KG1 (cell line): Measurements from ENCODE around the gene ADPGK.

Experiments
- DNase-seq: peaks from one replicate; lab custom pipeline; 2025; lab: John Stamatoyannopoulos, UW

The ADPGK gene

DNA sequence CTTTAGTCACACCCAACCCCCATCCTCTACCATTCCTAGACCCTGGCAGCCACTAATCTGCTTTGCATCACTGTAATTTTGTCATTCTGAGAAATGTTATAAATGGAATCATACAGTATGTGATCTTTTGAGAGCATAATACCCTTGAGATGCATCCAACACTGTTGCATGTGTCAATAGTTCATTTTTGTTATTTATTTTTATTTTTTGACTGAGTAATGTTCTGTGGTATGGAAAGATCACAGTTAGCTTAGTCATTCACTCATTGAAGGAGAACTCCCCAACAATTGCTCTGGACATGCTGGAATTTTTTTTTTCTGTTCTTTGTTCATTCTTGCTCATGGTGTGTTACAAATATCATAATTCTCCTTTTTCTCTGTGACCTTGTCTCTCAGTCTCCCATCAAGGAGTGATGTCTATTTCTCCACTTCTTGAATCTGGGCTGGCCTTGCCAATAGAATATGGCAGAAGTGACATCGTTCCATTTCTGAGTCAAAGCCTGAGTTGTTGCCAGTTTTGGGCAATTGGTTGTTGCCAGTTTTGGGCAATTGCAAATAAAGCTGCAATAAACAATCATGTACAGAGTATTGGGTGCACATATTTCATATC, 6.8 kb upstream of the ADPGK start:
- no peak for DNase-seq

DNA sequence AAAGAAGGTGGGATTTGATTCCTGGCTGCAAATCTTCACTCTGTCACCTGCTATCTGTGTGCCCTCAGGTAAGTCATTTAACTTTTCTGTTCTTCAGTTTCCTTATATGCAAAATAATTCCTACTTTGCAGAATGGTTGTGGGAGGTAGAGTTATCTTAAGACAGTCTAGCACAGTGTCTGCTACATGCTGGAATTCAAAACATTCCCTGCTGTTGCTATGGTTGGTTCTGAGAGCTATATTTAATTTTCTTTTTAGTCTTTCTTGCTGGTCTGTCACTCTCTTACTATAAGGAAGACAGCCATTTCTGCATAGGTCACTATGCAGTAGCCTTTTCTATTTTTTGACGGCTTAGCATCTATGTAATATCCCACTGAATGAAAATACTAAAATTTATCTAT, 4.0 kb upstream of the ADPGK start:
- no peak for DNase-seq

DNA sequence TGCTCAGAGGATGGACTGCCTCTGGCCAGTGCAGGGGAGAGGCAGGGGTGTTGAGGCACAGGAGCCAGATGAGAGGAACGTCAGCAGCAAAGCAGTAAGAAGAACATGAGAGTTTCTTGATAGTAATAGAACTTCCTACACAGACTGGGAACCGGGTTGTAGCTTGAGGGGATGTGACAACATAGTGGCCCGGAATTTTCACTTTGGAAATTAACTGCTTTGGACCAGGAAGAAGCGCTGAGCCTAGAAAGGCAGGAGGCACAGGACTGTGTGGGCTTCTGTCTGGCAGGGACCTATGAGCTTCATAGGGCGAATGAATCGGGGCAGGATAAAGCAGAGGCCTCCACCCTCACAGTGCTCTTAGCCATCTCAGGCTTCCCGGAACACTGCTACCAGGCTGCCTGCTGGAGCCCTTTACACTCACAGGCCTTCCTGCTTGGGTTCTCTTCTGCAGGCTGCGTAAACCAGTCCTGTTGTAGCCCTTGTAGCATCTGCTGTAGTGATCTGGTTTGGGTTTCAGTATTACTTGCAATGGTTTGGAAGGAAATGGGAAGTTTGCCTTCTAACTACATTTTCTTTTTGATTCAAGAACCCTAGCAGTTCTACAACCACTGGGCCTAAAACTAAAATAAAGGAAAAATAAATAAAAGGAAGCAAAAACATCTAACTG, 3.3 kb upstream of the ADPGK start:
- DNase-seq, result no peak

DNA sequence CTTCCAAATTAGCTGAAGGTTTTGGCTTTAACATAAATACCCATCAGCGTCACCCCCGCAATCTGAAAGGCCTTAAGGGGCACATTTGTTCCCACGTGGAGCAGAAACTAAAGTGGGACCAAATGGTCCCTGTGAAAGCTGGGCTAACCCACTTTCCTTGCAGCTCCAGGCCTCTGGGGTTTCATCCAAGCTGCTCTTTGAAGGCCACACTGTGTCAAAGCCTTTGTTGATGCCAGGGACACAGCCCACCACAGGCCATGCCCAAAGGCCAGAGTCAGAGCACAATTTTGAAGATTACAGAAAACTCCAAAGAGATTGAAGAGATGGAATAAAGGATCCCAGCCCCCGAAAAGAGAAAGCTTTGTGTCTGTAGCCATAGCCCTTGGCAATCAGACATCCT, 2.7 kb upstream of the ADPGK start:
- no peak for DNase-seq

DNA sequence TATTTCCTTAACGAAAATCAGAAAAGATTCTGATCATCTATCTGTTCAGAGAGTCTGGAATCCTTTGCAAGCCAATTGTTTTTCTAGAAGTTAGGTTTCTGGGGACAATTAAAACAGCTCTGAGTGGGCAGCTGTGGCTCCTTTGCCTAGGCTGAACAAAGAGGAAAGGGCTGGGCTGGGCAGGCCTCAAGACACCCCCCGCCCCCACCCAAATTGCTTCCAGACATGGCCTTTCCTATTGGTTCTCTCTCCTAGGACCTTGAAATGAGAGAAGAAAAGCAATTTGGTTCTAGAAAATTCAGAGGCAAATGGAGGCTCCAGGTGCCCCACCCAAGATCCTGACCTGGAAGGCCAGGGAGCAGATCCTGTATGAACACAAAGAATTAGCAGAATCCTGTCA, 2.3 kb upstream of the ADPGK start:
- DNase-seq, result no peak

DNA sequence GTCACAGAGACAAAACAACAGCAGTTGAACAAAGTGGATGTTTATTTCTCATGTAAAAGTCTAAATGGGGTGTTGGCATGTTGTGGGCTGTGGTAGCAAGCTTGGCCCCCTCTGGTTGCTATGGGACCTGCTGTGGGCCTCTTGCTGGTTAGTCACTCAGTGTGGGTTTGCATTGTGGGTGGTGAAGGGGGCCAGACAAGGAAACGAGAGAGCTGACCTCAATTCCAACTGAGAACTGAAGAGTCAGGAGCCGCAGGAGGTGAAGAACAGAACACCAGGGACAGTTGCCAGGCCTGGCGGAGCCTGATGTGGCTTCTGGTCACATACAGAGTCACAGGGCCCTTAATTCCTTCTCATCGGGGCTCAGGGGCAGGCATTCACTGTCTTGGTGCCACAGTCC, 1.9 kb upstream of the ADPGK start:
- DNase-seq, result no peak

DNA sequence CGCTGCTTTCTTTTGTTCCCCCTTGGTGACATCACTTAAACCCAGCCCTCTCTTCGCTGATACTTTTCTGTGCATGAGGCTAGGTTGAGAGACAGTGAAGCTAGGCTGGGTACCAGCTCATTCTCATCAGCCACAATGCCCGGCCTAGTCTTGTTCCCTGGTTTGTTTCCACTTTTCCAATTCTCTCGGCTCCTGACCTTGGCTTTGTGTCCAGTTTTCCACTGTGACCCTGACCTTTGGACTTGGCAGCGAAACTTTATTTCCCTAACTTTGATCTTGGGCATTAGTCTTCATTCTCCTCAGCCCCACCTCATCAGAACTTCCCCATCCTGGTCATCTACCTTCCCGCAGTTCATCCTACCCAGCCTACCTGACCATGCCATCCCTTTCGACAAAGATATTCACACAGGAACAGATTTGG, 908 bp upstream of the ADPGK start:
- no peak for DNase-seq

DNA sequence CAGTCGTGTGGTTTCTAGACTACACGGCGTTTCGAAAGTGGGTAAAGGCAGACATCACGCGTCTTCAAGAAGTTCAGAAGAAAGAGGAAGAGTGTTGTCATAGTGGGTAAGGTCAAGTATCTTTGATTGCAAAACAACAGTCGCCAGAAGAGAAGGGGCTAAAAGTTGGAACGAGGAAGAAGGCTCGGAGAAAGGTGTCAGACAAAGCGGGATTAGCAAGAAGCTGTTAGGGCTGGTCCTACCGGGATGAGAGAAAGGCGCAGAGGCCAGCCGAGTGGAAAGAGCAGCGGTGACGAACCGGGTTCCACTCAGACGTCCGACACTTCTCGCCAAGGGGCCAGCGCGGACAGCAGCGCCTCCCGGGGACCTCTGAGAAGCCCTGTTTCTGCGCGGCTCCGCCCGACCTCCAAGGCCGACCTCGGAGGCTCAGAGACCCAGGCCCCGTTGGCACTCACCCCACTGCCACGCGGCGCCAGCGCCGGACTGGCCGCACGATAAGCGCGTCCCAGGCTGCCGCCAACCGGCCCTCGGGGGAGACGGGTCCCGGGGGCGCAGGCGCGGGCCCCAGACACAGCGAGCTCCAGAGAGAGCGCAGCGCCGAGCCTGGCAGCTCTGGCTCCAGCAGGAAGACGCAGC, 436 bp downstream of the ADPGK start:
- DNase-seq, result no peak

DNA sequence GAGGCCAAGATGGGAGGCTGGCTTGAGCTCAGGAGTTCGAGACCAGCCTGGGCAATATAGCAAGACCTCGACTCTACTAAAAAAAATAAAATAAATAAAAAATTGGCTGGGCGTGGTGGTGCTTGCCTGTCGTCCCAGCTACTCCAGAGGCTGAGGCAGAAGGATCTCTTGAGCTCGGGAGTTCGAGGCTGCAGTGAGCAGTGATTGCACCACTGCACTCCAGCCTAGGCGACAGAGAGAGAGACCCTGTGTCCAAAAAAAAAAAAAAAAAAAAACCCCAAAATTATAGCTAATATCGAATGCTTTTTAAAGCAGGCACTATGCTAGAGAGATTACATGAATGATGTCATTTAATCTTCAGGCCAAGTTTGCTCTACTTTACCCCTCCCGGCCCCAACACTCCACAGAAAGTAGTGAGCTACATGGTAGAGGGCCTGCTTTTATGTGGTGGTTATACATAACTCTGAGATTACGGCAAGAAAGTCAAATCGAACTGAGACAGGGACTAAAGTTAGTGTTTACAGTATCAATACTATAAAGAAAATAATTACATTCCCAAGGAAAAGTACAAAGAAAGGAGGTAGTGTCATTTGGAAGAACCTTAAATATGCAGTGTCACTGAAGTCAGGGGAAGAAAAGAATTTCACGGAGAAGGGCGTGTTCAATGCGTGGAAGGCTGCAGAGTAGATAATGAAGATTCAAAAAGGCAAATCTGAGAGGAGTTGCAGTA, 1.1 kb downstream of the ADPGK start:
- DNase-seq, result no peak

DNA sequence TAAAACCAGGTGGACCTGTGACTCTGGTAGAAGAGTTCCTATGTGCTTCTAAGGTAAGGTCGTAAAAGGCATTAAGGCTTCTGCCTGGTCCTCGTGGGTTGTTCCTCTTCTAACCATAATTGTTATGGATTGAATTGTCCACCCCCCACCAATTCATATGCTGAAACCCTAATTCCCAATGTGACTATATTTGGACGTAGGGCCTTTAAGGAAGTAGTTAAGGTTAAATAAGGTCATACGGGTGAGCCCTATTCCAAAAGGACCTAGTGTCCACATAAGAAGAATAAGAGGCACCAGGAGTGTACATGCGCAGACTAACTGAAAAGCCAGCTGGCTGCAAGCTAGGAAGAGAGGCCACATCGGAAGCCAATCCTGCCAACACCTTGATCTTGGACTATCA, 1.9 kb downstream of the ADPGK start:
- DNase-seq, result no peak

DNA sequence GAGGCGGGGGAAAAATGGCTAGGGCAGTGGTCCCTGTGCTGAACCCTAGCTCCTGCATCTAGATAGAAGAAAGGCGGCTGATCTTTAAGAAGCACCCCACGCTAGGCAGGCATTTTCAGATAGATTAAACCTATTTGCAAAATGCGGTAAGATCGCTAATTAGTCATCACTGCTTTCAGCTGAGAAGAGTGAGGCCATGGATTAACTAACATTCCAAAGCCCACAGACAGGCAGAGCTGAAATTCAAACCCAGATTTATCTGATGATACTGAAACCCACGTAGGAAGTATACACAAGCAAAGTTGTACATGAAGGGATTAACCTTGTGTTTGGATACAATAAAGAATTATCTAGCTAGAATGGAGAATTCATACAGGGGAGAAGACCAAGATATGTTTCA, 4.8 kb downstream of the ADPGK start:
- DNase-seq, result no peak

DNA sequence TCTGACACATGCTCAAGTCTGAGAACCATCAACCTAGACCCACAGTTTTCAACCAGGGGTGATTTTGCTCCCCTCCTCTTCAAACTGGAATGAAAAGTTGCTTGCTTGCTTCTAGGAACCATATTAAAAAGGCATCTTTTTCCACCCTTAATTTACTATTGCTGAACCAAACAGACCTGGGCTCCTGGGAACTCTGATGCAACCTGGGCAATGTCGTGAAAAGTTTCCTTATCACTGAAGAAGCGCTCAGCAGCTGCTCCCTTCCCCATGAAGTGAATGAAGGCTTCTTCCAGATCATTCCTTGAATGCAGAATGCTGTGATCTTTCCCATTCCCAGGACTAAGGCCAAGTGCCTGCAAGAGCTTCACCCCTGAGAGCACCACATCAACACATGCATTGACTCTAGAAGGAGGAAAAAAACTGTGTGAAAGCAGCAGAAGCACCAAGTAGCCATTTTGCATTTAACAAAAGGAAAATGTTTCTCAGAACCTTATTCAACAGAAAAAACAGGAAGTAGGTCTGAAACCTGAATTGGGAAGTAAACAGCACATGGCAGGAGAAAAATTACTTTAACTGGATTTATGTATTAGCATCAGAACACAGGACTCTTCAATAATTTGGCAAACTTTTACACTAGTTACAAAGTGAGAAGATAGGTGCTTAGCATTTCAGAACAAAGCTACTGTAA, 8.7 kb downstream of the ADPGK start:
- DNase-seq, result no peak

DNA sequence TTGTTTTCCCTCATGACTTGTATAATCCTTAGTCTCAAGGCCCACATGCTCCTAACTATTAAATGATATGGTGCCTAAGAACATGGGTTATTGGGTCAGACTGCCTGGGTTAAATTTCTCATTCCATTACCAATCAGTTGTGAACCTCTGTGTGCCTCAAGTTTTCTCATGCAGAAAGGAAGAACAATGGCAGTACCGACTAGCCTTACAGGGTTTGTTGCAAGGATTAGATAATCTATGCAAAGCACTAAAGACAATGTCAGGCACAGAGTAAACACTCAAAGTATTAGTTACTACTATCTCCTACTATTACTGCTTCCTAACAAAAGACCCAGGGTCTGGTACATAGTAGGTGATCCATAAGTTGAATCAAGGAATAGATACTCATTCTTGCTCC, 12.2 kb downstream of the ADPGK start:
- DNase-seq, result no peak

DNA sequence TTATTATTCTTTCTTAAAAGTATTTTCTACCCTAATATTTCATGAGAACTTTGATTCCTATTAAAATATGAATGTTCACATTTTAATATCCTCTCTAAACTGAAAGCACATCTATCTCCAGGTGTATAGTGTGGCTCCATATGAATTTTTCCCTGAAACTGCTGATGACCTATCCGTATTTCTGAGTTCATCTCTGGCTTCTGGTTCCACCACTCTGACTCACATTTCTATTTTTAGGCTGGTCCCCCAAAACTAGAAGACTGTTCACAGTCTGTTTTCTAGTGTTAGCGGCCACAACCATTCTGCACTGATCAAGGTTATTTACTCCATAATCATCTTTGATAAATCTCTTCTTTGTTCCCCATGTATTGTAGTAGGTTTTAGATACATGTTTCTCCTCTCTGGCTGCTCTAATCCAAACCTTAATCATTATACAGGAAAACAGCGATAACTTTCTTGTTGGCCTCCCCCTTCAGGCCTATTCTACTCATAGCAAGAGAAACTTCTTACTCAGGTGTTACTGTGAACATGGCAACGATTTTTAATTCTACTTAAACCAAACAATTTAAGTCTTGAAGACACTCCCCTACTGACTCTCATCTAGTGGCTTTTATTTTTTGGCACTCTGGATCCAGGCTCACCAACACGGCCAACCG, 12.8 kb downstream of the ADPGK start:
- DNase-seq, result no peak

DNA sequence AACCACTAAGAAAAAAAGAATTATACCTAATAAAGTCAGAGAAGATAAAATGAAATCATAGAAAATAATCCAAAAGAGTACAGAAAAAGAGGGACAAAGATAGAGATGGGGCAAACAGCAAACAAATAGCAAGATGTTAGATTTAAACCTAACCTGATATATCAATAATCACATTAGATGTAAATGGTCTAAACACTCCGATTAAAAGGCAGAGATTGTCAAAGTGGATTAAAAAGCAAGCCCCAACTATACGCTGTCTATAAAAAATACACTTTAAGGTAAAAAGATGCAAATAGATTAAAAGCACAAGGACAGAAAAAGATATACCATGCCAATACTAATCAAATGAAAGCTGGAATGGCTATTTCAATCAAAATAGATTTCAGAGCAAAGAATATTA, 16.8 kb downstream of the ADPGK start:
- no peak for DNase-seq

DNA sequence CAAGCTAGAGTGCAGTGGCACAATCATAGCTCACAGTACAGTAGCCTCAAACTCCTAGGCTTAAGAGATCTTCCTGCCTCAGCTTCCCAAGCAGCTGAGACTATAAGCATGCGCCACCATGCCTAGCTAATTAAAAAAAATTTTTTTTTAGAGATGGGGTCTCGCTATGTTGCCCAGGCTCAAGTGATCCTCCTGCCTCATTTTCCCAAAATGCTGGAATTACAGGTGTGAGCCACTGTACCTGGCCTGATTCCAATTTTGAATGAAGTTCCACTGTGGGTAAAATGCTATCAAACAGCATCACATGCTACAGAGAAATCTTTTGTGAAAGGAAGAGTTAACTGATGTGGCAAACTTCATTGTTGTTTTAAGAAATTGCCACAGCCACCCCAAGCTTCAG, 17.5 kb downstream of the ADPGK start:
- no peak for DNase-seq

DNA sequence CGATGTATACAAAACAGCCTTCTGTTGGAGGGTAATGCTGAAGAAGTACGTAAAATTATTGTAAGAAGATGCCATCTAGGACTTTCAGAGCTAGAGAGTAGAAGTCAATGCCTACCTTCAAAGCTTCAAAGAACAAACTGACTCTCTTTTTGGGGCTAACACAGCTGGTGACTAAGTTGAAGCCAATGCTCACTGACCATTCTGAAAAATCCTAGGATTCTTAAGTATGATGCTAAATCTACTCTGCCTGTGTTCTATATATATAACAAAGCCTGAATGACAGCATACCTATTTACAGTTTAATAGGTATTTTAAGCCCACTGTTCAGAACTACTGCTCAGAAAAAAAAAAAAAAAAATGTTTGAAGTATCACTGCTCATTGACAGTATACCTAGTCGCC, 18.9 kb downstream of the ADPGK start:
- no peak for DNase-seq

DNA sequence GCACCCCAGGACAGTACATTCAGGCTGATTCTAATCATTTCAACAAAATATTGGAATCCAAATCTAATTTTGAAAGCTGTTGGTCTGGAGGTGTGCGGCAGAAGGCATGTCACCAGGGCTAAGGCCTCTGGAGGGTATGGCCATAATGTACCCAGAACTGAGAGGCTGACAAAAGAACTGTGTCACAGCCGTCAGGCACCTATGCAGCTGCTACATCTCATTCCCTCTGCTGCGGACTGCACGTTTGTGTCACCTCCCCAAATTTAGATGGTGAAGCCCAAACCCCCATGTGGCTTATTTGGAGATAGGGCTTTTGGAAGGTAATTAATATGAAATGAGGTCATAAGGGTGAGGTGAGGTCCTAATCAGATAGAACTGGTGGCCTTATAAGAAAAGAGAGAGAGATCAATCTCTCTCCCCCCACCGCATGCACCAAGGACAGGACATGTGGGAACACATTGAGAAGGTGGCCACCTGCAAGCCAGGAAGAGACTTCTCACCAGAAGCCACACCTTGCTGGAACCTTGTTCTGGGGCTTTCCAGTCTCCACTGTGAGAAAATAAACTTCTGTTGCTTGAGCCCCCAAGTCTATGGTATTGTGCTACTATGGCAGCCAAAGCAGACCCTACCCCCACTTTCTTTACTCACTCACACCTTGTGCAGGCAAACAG, 22.8 kb downstream of the ADPGK start:
- DNase-seq, result no peak

DNA sequence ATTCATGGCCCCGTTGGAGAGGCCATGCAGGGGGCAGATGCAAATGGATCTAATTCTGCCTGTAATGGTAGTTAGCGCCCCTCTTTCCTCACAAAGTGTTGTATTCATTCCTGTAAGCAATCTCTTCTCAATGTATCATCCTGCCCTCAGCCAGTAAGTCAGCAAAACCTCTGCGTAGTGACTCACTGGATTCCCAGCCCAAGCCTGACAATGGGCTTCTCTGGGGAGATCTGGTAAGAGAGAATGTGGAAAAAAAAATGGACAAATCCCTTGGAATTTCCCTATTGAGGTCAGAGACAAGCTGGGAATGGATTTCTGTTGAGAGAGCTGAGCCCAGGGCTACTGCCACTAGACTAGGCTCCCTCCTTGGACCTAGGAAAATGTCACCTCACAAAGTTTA, 25.4 kb downstream of the ADPGK start:
- no peak for DNase-seq

DNA sequence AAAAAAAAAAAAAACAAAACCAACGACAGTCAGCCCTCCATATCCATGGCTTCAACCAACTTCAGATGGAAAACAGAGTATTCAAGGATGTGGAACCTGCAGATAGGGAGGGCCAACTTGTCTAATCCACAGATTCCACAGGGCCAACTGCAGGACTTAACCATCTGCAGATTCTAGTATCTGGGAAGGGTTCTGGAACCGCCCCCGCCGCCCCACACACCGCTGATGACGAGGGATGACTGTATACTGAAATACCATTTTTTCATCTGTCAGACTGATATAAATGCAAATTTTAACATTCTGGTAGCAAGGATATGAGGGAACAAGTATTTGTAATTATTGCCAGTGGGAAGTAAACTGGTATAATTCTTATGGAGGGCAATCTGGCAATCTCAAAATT, 29.5 kb downstream of the ADPGK start:
- DNase-seq, result no peak

DNA sequence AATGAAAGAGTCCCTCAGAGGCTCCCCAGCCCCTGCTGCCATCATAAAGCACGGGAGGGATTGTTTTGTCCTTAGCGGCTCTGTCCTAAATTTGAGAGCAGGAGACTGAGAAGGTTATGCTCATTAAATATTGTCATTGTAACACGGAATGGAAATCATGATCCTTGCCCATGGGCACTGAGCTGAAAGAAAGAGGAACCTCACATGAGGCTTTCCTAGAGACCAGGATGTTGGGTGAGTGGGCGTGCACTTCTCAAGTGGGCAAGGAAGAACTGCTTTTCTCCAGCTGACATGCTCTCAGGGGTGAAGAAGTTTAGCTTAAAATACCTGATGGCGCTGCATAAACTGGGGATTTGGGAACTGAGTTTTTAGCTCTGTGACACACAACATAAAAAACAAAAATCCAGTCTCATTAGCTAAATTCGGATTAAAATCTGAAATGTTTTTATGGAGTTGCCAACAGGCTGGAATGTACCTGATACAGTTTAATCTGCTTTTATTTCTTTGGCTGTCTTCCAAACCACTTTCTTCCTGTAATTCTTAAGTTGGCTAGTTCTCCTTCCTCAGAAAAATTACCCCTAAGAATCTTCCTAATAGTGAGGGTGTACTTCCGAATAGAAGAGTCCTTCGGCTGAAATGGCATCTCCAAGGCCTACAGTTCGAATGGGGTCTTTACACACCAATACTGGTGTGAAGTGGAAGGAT, 31.7 kb downstream of the ADPGK start:
- no peak for DNase-seq
